ENCODE measurements around the gene DNAJB6.

The DNAJB6 gene

DNA sequence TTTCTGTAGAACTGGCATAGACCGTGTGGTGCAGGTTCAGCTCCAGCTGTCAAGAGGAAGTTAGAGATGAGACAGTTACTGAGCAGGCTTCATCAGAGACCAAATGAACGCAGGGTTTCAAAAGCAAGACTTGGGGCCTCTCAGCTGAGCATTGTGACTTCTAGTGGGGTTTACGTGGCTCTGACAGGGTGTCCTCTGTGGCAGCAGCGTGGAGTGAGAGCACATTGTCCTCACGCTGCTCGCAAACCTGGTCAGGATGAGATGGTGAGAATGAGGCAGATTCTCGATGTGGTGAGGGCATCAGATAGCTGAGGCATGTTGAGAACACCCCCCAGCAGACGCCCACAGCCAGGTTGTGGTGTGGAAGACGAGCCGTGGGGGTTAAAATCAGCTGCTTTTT, 126.0 kb downstream of the DNAJB6 start:
- Histone ChIP-seq H3K9ac (ENCODE audit: low read length) (no peak overlapping the region), H3K27ac (ENCODE audit: low read length) (no peak overlapping the region), H3K4me1 (ENCODE audit: control insufficient read depth, low read depth, low read length) (peaks cover 15% of the 10 kb centered on the region), H3K9me3 (ENCODE audit: control insufficient read depth, low read depth, low read length) (no peaks in the 10 kb centered on the region), H3K4me3 (ENCODE audit: low read length) (no peak overlapping the region), H3K36me3 (ENCODE audit: control insufficient read depth, low read depth, low read length) (no peaks in the 10 kb centered on the region), H3K27me3 (ENCODE audit: control insufficient read depth, insufficient read depth, low read length) (peaks cover 50% of the 10 kb centered on the region)

DNA sequence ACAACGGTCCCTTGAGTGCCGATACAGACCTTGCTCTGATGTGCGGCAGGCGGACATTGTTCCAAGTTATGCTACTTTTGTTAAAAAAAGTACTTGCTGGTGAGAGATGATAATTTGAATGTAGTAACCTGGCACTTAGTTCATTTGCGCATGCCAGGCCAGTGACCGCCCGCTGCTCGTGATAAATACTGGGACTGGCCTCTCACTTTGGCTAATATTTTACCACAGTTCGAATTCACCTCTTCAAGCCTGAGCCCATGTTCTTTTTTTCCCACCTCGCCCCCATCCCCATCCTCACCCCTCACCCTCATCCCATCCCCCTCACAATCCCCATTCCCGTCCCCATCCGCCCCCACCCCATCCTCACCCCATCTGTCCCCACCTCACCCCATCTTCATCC, 126.4 kb downstream of the DNAJB6 start:
- Histone ChIP-seq H3K9me3 (ENCODE audit: control insufficient read depth, low read depth, low read length) (no peaks in the 10 kb centered on the region), H3K9ac (ENCODE audit: low read length) (no peak overlapping the region), H3K27me3 (ENCODE audit: control insufficient read depth, insufficient read depth, low read length) (peaks cover 50% of the 10 kb centered on the region), H3K4me3 (ENCODE audit: low read length) (no peak overlapping the region), H3K27ac (ENCODE audit: low read length) (no peak overlapping the region), H3K36me3 (ENCODE audit: control insufficient read depth, low read depth, low read length) (no peaks in the 10 kb centered on the region), H3K4me1 (ENCODE audit: control insufficient read depth, low read depth, low read length) (peaks cover 15% of the 10 kb centered on the region)

DNA sequence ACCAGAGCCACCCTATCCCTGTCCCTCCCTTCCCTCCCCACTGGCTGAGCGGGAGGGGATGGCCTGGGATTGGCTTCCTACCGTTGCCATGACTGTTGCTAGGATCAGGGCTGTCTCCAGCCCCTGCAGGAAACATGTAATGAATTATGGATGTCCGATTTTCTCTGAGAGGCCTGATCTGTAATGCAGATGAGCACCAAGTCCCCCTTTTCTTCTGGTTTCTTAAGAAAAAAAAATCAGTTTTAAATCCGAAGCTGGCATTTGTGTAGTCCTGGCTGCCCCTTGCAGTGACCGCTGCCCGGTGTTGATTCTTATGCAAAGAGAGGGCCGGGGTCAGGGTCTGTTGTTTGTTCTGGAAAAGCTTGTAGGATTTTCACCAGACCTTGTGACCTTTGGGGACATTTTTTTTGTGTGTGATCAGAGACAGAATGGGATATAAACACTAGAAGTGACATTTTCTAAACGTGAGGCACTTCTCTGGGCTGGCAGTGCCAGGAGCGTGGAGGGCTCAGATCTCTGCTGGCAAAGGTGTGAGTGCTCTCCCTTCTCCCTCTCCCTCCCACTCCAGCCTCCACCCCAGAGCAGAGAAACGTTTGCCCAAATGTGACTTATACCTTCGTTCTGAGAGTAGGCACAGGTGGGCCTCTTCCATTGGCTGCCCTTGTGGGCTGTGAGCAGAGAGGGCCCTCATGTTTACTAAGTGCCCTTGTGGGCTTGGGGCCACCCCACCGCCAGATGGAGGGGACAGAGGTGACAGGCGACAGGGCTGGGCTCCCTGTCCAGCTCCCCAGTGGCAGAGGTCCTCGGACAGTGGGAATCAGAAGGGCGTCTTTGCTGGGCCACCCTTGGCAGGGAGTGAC, 127.5 kb downstream of the DNAJB6 start:
- Histone ChIP-seq H3K9me3 (ENCODE audit: control insufficient read depth, low read depth, low read length) (no peaks in the 10 kb centered on the region), H3K27ac (ENCODE audit: low read length) (no peak overlapping the region), H3K36me3 (ENCODE audit: control insufficient read depth, low read depth, low read length) (no peaks in the 10 kb centered on the region), H3K4me3 (ENCODE audit: low read length) (peak overlapping the region; percentile 43), H3K27me3 (ENCODE audit: control insufficient read depth, insufficient read depth, low read length) (peaks cover 50% of the 10 kb centered on the region), H3K4me1 (ENCODE audit: control insufficient read depth, low read depth, low read length) (peaks cover 15% of the 10 kb centered on the region), H3K9ac (ENCODE audit: low read length) (no peak overlapping the region)

DNA sequence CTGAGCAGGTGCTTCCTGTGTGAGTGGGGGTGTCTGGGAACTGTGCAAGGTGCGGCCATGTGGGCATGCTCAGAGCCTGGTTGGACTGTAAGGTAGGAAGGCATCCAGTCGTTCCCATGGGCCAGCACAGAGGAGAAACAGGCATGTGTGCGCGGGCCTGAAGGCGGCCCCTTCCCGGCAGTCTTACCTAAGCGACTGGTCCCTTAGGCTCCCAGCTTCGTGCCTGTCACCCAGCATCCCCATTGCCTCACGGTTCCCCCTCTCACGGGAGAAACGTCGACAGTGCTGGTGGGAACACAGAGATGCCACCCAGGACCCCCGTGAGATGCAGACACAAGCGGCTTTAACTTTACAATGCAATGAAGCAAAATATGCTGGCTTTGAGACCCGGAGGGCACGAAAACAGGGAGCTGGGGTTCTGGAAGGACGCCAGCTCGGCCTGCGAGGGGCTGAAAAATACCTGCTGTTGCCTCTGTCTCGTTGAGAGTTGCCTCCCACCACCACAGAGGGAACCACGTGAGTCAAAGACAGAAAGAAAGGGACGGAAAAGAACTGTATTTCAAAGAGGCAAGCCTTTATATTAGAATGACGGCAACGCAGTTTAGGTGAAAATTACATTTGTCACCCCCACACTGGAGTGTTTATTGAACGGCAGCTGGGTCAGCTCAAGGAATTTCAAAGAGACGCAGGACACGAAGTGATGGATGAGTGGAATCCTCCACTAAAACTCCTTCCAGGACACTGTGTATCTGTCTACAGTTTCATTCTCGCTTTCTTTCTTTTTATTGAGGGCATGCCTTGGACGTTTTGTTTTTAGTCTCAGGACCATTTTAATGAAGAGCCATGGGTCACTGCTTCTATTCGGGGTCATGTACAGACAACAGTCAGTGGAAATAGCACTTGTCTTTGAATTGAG, 128.4 kb downstream of the DNAJB6 start:
- H3K27ac ChIP-seq (ENCODE audit: low read length): no peak overlapping the region
- H3K27me3 ChIP-seq (ENCODE audit: control insufficient read depth, insufficient read depth, low read length): peaks cover 50% of the 10 kb centered on the region
- H3K36me3 ChIP-seq (ENCODE audit: control insufficient read depth, low read depth, low read length): no peaks in the 10 kb centered on the region
- H3K9ac ChIP-seq (ENCODE audit: low read length): no peak overlapping the region
- peaks cover 15% of the 10 kb centered on the region for H3K4me1 ChIP-seq (ENCODE audit: control insufficient read depth, low read depth, low read length)
- H3K4me3 ChIP-seq (ENCODE audit: low read length): peak overlapping the region; percentile 43
- H3K9me3 ChIP-seq (ENCODE audit: control insufficient read depth, low read depth, low read length): no peaks in the 10 kb centered on the region

DNA sequence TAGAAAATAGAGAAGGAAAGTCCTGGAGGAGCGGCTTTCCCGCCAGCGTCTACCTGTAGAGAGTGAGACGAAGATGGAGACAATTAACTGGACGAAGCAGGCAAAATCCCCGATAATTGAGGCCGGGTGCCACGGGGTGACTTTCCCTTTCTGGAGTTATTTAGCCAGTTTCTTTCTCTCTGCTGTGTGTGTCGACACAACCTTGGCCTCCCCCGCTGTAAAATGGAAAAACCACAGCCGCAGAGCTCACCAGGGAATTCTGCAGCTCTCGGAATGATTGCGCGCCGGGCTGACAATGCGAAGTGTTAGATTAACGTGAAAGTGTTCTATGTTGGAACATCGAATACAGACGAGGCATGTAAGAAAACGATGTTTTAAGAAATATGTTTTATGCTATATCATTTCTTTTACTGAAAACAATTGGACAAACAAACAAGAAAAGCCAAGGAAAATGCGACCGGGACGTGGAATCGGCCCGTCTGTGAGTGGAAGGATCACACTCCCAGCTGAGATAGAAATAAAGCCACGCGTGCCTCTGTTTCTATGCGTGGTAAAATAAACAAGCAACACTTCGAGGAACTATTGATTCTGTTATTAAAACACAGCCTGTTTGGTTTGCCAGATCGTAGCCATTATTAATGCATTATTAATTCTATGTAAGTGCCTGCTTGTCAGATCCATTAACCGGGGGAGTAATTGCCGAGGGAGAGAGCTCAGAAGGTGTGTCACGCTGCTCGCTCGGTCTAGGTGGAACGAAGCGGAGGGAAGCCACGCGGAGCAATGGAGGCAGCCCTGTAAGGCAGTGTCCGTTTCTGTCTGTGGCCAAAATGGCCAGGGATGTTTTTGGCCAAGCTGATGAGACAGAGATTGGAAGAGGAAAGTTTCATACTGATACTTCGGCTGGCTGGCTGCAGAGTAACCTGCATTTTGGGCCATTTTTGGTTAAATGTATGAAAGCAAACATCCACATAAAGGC, 129.4 kb downstream of the DNAJB6 start:
- H3K36me3 ChIP-seq (ENCODE audit: control insufficient read depth, low read depth, low read length): no peaks in the 10 kb centered on the region

DNA sequence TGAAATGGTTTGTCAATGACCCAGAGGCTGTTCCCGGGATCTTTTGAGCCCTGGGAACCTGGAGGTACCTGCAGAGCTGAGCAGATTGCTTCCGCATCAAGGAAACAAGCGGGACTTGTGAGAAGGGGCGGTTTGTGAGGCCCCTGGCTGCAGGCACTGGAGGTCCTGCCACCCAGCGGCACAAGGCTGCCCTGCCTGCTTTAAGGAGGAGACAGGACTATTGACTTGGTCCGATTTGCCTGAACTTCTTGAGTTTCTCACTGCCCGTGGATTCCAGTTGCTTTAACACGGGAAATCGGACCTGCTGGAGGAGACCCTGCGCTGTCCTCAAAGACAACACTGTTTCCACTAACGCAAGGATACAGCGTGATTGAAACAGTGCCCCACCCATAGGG, 130.1 kb downstream of the DNAJB6 start:
- Histone ChIP-seq H3K9ac (ENCODE audit: low read length) (no peak overlapping the region), H3K36me3 (ENCODE audit: control insufficient read depth, low read depth, low read length) (no peaks in the 10 kb centered on the region), H3K4me1 (ENCODE audit: control insufficient read depth, low read depth, low read length) (peaks cover 15% of the 10 kb centered on the region), H3K27me3 (ENCODE audit: control insufficient read depth, insufficient read depth, low read length) (peaks cover 50% of the 10 kb centered on the region), H3K9me3 (ENCODE audit: control insufficient read depth, low read depth, low read length) (no peaks in the 10 kb centered on the region), H3K4me3 (ENCODE audit: low read length) (no peak overlapping the region), H3K27ac (ENCODE audit: low read length) (no peak overlapping the region)

More for the DNA sequence above, 129.4 kb downstream of the DNAJB6 start:
- Histone ChIP-seq H3K4me1 (ENCODE audit: control insufficient read depth, low read depth, low read length) (peaks cover 15% of the 10 kb centered on the region), H3K4me3 (ENCODE audit: low read length) (no peak overlapping the region), H3K9ac (ENCODE audit: low read length) (no peak overlapping the region), H3K27ac (ENCODE audit: low read length) (no peak overlapping the region), H3K27me3 (ENCODE audit: control insufficient read depth, insufficient read depth, low read length) (peaks cover 50% of the 10 kb centered on the region), H3K9me3 (ENCODE audit: control insufficient read depth, low read depth, low read length) (no peaks in the 10 kb centered on the region)

Data from iPS-18a (cell line).